Measurements from ENCODE around the gene KIF7. TPM values are rescaled to one million over a fixed set of nuclear protein-coding genes. Genes with fewer than 3 reads are reported as not detected.

The KIF7 gene
- total and polyA plus RNA-seq, 10 of the 15 experiments (the other 5 are each of a cell fraction or from before 2014, with no cell fraction given): 0.01 to 0.36 (median 0.10) TPM; not detected in 2

- ChIA-PET CTCF (interaction anchor here (0.8 to 0.9 kb wide), 2 partner anchors 15 to 31 kb away, joined by 3 read pairs; no protein-coding TSS in a partner anchor), SMC1A (ENCODE audit: uncharacterized antibody, unreplicated experiment) (interaction anchor here (1.1 to 1.5 kb wide), 2 partner anchors 9 to 18 kb away, joined by 3 to 4 read pairs; no protein-coding TSS in a partner anchor), RAD21 (ENCODE audit: unreplicated experiment) (no interaction called here), POLR2A (no interaction called here)
- no peaks in the 10 kb centered on the region for H3K79me2 ChIP-seq (ENCODE audit: control insufficient read depth, insufficient read depth, low read length)
- BruUV-seq (replicated peaks): no TSS peak
- H3K27ac ChIP-seq (ENCODE audit: control insufficient read depth, insufficient read depth): no peak overlapping the region
- no peak overlapping the region for H3K4me2 ChIP-seq (ENCODE audit: control insufficient read depth, insufficient read depth)
- peaks cover 9 to 20% of the 10 kb centered on the region in 2 experiments for H3K36me3 ChIP-seq (ENCODE audit: control insufficient read depth in 2 of 2, insufficient read depth in 2 of 2, low read length in 1 of 2)
- no peak overlapping the region for H3K4me3 ChIP-seq
- H3K27me3 ChIP-seq (replicated peaks in 1 of 2; ENCODE audit: control insufficient read depth in 2 of 2, insufficient read depth in 2 of 2, low read length in 1 of 2): no peaks in the 10 kb centered on the region
- WGBS (ENCODE audit: insufficient coverage, insufficient replicate concordance, low lambda C conversion rate, missing lambda C conversion rate): 98% methylated on average over 4 of the region's 4 CpGs
- no peak overlapping the region for H3K9ac ChIP-seq (ENCODE audit: control insufficient read depth, insufficient read depth, low read length)
- no peak for TF ChIP-seq CBFB (IDR thresholded peaks at IDR 0.05; ENCODE audit: low read depth)
- TF ChIP-seq ATF7 (IDR thresholded peaks at IDR 0.05; ENCODE audit: low read depth): no peak
- TF ChIP-seq SUPT20H (IDR thresholded peaks at IDR 0.05; ENCODE audit: borderline replicate concordance, control insufficient read depth, low read depth, low read length): no peak
- TF ChIP-seq SREBF2 (IDR thresholded peaks at IDR 0.05; ENCODE audit: low read length): no peak
- TF ChIP-seq ATF2 (IDR thresholded peaks at IDR 0.05; ENCODE audit: low read length): no peak
- no peak for TF ChIP-seq ZBTB4 (CRISPR knock-in tag; IDR thresholded peaks at IDR 0.05)
- no peak for TF ChIP-seq BHLHE40 (IDR thresholded peaks at IDR 0.05; ENCODE audit: borderline replicate concordance in 1 of 2, low read depth in 2 of 2, low read length in 1 of 2)
- no peak for TF ChIP-seq RELB (IDR thresholded peaks at IDR 0.05; ENCODE audit: low read depth)
- H4K20me1 ChIP-seq (ENCODE audit: control insufficient read depth, insufficient read depth): no peaks in the 10 kb centered on the region
- no peak overlapping the region for H2AFZ ChIP-seq (ENCODE audit: control insufficient read depth, low read depth, low read length)
- intact Hi-C loops (cut with micrococcal nuclease; ENCODE audit: unreplicated experiment) (no loop called here), in situ Hi-C loops (cut with MboI) (loop anchor here (25.0 kb wide), 1 partner anchor 1369 kb away; the partner anchor contains the start of gene RCCD1)
- FAIRE-seq (no peak), ATAC-seq (no peak), DNase-seq (ENCODE audit: low read depth, low spot score) (no peak)
- H3K4me1 ChIP-seq (ENCODE audit: control insufficient read depth, insufficient read depth, low read length): no peaks in the 10 kb centered on the region
- no peaks in the 10 kb centered on the region for H3K9me3 ChIP-seq (replicated peaks; ENCODE audit: control insufficient read depth, insufficient read depth, low read length)
Measured at GRCh38 chr15:89593018-89593417, 62.2 kb downstream of the KIF7 start.

All from GM12878 (cell line).